IPS-15b (cell line): ENCODE data around the gene PODXL2.

ENCODE experiments used
- H3K27me3 ChIP-seq: one replicate; pipeline ENCODE4 v1.6.1; 2013; ENCODE audit warnings: low read length; ENCODE audit not compliant: control insufficient read depth, insufficient read depth
- H3K36me3 ChIP-seq: one replicate; pipeline ENCODE4 v1.6.1; 2013; ENCODE audit warnings: low read length; ENCODE audit not compliant: control insufficient read depth, insufficient read depth
- H3K4me1 ChIP-seq: one replicate; pipeline ENCODE4 v1.6.1; 2013; ENCODE audit warnings: mild to moderate bottlenecking, low read length; ENCODE audit not compliant: control insufficient read depth, insufficient read depth
- H3K4me3 ChIP-seq: one replicate; pipeline ENCODE4 v1.5.1; 2013; ENCODE audit warnings: low read depth, low read length
- H3K9ac ChIP-seq: one replicate; pipeline ENCODE4 v1.6.1; 2013; ENCODE audit warnings: low read depth, mild to moderate bottlenecking, low read length
- H3K9me3 ChIP-seq: one replicate; pipeline ENCODE4 v1.6.1; 2013; ENCODE audit warnings: mild to moderate bottlenecking, low read length; ENCODE audit not compliant: control insufficient read depth, insufficient read depth

PODXL2 gene

DNA sequence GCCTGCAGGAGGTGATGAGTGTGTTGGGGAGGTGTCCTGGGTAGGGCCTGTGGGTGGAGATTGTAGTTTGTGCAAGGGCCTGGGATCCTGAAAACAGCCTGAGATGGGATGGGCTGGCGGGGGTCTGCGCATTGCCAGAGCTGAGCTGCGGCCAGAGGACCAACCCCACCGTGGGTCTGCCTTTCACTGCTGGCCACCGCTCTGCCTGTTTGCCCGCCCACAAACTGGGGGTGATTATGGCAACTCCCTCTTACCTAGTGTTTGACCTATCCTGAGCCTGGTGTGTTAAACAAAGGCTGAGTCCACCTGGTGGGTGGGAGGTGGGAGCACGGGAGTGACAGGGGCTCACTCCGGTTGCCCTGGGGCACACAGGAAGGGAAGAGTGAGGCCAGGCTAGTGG is 53.6 kb downstream of the PODXL2 start:
- H3K4me3 ChIP-seq: no peak overlapping the region
- H3K9me3 ChIP-seq: no peaks in the 10 kb centered on the region
- no peaks in the 10 kb centered on the region for H3K36me3 ChIP-seq
- H3K9ac ChIP-seq: no peak overlapping the region
- peaks cover 3% of the 10 kb centered on the region for H3K4me1 ChIP-seq
- H3K27me3 ChIP-seq: no peaks in the 10 kb centered on the region

- Histone ChIP-seq H3K4me3 (no peak overlapping the region), H3K4me1 (peaks cover 7% of the 10 kb centered on the region), H3K9ac (no peak overlapping the region), H3K9me3 (no peaks in the 10 kb centered on the region), H3K27me3 (no peaks in the 10 kb centered on the region), H3K36me3 (no peaks in the 10 kb centered on the region)
These were observed 56.1 kb downstream of the PODXL2 start for GRCh38 chr3:127684871-127685707.

DNA sequence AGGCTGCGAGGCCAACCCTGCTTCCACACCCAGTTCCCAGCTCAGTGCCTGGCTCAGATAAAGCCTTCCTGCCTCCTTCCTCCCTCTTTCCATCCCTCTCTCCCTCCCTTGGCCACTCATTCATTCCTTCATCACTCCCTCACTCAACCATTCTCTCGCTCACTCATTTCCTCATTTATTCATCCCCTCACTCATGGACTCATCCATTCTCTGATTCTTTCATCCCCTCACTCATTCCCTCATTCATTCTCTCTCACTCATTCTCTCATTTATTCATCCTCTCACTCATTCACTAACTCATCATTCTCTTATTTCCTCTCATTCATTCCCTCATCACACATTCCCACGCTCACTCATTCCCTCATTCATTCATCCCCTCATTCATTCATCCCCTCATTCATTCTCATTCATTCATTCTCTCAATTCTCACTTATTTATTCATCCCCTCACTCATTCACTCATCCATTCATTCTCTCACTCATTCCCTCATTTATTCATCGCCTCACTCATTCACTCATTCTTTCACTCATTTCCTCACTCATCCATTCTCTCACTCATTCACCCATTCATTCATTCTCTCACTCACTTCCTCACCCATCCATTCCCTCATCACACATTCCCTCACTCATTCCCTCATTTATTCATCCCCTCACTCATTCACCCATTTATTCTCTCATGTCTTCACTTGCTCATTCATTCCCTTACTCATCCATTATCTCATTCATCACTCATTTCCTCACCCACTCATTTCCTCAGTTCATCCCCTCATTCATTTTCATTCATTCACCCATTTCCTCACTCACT is 56.9 kb downstream of the PODXL2 start:
- Histone ChIP-seq H3K9me3 (no peaks in the 10 kb centered on the region), H3K4me1 (peaks cover 7% of the 10 kb centered on the region), H3K4me3 (no peak overlapping the region), H3K27me3 (no peaks in the 10 kb centered on the region), H3K36me3 (no peaks in the 10 kb centered on the region), H3K9ac (no peak overlapping the region)

DNA sequence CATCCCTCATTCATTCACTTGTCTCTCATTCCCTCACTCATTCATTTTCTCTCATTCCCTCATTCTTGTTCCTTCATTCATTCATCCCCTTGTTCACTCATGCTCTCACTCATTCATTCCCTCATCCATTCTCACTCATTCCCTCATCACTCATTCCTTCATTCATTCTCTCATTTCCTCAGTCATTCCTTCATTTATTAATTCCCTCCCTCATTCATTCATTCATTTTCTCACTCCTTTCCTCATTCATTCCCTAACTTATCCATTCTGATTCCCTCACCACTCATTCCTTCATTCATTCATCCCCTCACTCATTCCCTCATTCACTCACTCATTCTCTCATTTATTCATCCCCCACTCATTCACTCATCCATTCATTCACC is 57.5 kb downstream of the PODXL2 start:
- H3K4me1 ChIP-seq: peaks cover 7% of the 10 kb centered on the region

GRCh38 chr3:127687228-127687737 is 58.3 kb downstream of the PODXL2 start:
- H3K36me3 ChIP-seq: no peaks in the 10 kb centered on the region

More for the DNA sequence above, 57.5 kb downstream of the PODXL2 start:
- Histone ChIP-seq H3K27me3 (no peaks in the 10 kb centered on the region), H3K9me3 (no peaks in the 10 kb centered on the region), H3K9ac (no peak overlapping the region), H3K4me3 (no peak overlapping the region), H3K36me3 (no peaks in the 10 kb centered on the region)

GRCh38 chr3:127688022-127688415 is 59.0 kb downstream of the PODXL2 start:
- H3K9ac ChIP-seq: no peak overlapping the region
- no peak overlapping the region for H3K4me3 ChIP-seq
- no peaks in the 10 kb centered on the region for H3K27me3 ChIP-seq
- no peaks in the 10 kb centered on the region for H3K9me3 ChIP-seq
- no peaks in the 10 kb centered on the region for H3K36me3 ChIP-seq
- H3K4me1 ChIP-seq: peaks cover 4% of the 10 kb centered on the region

More at GRCh38 chr3:127687228-127687737, 58.3 kb downstream of the PODXL2 start:
- Histone ChIP-seq H3K27me3 (no peaks in the 10 kb centered on the region), H3K9me3 (no peaks in the 10 kb centered on the region), H3K4me1 (peaks cover 6% of the 10 kb centered on the region), H3K9ac (no peak overlapping the region), H3K4me3 (no peak overlapping the region)

DNA sequence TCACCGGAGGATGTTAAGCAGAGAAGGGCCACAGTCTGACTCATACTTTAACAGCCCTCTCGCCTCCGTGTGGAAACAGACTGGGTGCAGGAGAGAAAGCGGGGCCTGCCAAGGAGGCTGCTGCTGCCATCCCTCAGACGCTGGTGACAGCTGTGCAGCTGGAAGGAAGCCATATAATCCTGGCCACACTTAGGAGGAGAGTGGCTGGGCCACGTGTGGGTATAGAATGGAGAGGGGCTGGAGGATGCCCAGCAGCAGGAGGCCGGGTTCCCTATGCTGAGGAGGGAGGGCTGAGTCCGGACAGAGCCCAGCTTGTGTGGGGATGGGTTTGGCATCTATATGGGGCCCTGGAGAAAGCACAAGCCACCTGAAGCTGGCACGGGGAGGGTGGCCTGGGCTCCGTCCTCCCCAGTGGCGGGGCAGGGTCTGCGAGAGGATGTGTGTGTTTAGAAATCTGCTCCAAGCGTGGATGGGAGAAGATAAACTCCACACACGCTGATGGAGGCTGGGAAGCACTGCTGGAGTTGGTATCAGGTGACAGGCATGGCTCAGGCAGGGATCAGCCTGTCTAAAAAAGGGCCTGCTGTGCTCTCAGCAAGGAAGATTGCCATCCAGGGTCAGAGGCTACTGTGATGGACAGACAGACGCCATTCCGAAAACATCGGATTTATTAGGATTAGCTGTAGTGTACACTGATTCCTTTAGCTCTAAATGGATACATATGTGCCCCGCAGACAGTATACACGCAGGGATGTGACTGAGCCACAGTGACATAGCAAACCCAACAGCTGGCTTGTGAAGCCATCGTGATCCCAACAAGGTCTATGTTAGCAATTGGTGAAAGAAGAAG is 59.7 kb downstream of the PODXL2 start:
- Histone ChIP-seq H3K9me3 (no peaks in the 10 kb centered on the region), H3K9ac (no peak overlapping the region), H3K4me1 (peaks cover 4% of the 10 kb centered on the region), H3K36me3 (no peaks in the 10 kb centered on the region), H3K4me3 (no peak overlapping the region), H3K27me3 (no peaks in the 10 kb centered on the region)

- Histone ChIP-seq H3K4me3 (no peak overlapping the region), H3K36me3 (no peaks in the 10 kb centered on the region), H3K9me3 (no peaks in the 10 kb centered on the region), H3K9ac (no peak overlapping the region), H3K27me3 (no peaks in the 10 kb centered on the region), H3K4me1 (peaks cover 4% of the 10 kb centered on the region)
These were observed 60.4 kb downstream of the PODXL2 start for GRCh38 chr3:127689266-127689860.

DNA sequence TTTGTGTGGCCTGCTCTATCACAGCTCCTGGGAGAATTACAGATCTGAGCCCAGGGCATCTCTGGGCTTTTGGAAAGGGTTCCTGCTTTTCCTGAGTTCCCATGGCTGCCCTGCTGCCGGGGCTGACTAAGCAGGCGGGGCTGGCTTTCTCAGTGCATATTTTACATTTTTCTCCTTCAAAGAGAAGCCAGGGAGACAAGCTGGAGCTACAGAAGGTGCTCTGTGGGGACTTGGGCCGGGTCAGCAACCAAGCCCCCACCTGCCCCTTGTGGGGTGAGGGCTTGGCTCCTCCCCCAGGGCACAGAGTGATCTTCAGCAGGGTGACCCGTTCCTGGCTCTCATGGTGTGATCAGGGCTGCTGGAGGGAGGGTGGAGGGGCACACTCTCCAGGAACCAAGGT is 61.1 kb downstream of the PODXL2 start:
- H3K36me3 ChIP-seq: no peaks in the 10 kb centered on the region
- H3K4me3 ChIP-seq: no peak overlapping the region
- no peaks in the 10 kb centered on the region for H3K9me3 ChIP-seq
- no peaks in the 10 kb centered on the region for H3K27me3 ChIP-seq
- H3K4me1 ChIP-seq: peaks cover 7% of the 10 kb centered on the region
- no peak overlapping the region for H3K9ac ChIP-seq

DNA sequence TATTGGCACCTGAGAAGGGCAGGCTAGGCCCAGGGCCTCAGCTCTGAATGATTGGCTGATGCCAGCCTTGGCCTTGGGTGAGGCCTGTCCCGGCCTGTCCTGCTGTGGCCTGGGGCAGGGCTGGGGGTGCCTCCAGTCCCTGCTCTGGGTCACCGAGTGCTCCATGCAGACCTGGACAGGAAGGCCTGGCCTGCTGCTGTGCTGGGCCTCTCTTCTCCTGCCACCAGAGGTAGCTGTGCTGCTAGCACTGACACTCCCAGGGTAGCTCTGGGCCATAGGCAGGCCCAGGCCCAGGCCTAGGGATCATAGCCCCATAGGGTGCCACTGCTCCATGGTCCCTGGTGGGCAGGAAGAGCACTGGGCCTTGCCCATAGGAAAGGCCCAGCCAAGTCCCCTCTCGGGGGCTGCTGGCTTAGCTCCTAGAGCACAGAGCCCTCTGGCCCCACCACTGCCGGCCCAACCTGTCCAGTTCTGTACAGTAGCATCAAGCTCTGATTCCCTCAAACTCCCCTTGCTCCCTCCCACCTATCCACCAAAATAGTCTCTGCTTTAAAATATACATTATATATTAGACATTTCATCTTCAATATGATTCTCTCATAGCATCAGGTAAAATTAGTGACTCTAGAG is 62.0 kb downstream of the PODXL2 start:
- no peak overlapping the region for H3K9ac ChIP-seq

DNA sequence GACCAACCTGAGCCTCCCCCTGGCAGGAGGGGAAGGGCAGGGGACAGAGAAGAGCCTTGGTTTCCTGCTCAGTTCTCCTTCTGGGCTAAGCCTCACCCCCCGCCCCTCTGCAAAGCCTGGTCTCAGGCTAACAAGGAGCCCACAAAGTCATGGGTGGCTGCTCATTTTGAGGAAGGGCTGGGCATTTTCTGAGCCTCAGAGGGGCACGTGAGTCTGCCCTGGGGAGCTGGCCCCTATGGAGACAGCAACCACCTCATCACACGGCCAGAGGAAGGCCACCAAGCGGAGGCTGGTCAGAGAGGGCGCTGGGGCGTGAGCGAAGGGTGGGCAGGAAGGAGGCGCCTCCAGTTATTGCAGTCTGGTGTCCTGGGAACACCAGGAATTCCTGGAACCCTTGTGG is 62.5 kb downstream of the PODXL2 start:
- Histone ChIP-seq H3K4me3 (no peak overlapping the region), H3K27me3 (no peaks in the 10 kb centered on the region), H3K36me3 (no peaks in the 10 kb centered on the region), H3K9me3 (no peaks in the 10 kb centered on the region), H3K9ac (no peak overlapping the region), H3K4me1 (peaks cover 7% of the 10 kb centered on the region)

More for the DNA sequence above, 62.0 kb downstream of the PODXL2 start:
- no peaks in the 10 kb centered on the region for H3K27me3 ChIP-seq
- no peaks in the 10 kb centered on the region for H3K36me3 ChIP-seq
- no peak overlapping the region for H3K4me3 ChIP-seq
- H3K4me1 ChIP-seq: peaks cover 7% of the 10 kb centered on the region
- no peaks in the 10 kb centered on the region for H3K9me3 ChIP-seq
